ENCODE measurements around the gene MED10.
"Not testable (repeated sequence)": the region's sequence is repeated elsewhere in the genome, so short reads cannot be mapped to it uniquely, and the experiment has no call there.

The MED10 gene

GRCh38 chr5:6372251-6373080 is 5.9 kb downstream of the MED10 start:
- DNase-seq, result no peak

GRCh38 chr5:6371079-6371810 is 7.1 kb downstream of the MED10 start:
- DNase-seq, result no peak

GRCh38 chr5:6370580-6370979 is 7.8 kb downstream of the MED10 start:
- no peak for DNase-seq

DNA sequence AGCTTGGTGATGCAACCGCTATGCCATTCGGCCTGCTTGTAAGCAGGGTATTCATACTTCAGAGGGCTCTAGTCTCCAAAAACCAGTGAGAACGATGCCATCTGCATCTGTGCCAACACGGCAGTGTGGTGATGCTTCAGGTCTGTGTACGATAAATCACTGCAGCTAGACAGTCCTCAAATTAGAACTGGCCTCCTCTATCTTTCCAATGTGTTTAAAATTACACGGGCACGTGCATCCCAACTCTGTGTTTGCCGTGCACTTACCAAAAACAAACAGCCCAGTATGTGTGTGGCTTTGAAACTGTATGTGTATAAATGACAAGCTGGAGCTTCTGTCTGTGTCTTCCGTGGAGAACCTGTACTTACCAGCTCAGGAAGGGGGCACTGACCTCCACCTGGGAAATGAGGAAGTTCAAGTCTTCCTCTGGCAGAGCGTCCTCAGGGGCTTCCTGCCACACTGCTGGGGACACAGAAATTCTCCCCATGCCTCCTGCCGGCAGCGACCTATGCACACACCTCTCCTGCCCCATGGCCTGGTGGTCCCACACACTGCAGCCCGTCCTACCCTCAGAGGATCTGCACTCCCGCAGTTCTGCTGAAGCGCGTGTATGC is 12.3 kb downstream of the MED10 start:
- no peak for DNase-seq

GRCh38 chr5:6365142-6365976 is 13.0 kb downstream of the MED10 start:
- DNase-seq, result no peak

- DNase-seq, result not testable (repeated sequence)
Measured at GRCh38 chr5:6363454-6364011, 14.8 kb downstream of the MED10 start.

- no peak for DNase-seq
Measured at GRCh38 chr5:6362846-6363245, 15.5 kb downstream of the MED10 start.

DNA sequence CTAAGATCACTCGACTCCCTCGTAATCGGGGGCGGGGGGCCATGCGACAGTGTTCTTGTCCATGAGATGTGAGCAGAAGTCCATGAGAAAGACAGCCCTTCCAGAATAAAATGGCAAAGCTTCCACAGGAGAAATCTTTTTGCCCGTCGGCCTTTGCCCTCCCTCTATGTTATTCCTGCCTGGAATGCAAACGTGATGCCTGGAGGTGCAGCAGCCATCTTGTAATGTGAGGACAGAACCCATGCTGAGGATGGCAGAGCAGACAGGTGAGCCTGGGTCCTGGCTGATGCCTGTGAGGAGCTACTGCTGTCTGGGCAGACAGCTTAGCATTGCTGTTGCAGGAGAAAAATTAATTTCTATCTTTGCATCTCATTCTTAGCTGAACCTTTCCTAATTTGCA is 17.2 kb downstream of the MED10 start:
- no peak for DNase-seq

DNA sequence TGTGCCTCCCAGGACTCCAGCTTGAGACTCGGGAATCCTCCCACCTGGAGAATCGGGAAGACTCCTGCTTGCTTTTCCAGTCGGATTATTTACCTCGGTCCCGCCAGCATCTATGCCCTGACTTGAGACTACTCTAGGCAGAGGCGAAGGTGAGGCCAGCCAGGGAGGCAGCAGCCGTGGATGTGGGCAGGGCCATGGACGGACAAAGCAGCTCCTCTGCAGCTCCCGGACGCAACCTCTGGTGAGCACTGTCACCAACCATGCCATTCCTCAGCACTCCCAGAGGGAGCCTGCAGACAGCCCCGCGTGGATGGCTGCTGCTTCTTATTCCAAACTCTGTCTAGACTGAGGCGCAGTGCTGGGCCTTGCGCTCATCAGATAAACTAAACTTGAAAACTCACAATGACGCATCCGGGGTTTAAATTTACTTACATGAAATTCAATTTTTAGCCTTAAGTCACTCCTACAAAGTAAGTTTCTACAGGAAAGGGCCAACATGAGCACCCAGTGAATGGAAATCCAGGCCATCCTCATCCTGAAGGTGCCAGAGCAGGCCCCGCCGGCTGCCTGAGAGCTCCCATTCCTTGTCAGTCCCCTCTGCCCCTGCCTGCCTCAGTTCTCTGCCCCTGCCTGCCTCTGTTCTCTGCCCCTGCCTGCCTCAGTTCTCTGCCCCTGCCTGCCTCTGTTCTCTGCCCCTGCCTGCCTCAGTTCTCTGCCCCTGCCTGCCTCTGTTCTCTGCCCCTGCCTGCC is 17.8 kb downstream of the MED10 start:
- DNase-seq, result no peak

DNA sequence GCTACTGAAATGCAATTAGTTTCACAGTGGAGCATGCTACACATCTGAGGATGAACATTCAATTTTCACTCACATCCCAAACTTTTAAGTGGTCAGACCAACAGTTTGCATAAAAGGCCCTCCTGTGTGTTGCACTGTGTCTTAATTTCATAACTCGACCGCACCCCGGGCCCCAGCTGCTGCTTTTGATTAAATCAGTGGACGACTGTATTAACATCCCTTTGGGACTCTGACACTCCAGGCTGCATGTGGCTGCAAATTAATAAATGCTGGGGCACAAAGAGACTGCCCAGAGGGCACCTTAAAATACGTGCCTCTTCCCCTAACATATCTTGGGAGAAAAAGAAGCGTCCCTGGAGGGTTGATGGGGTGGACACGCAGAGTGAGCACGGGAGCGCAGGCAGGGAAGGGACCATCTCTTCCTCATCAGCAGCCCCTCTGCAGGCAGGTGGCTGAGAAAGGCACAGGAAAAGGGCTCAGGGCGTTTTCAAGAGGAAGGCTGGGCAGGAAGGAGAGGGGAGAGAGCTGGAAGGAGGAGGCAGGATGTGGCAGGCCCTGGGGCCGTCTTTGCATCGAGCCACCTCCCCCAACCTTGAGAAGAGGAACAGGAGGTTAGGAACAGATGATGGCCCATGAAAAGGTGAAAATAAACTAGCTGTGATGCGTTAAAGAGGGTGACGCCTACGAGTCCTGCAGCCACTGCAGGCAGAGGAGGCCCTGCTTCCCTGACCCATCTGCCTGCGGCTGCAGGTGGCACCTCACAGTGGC is 18.6 kb downstream of the MED10 start:
- DNase-seq, result no peak

GRCh38 chr5:6358434-6358820 is 19.9 kb downstream of the MED10 start:
- no peak for DNase-seq

GRCh38 chr5:6357817-6358433 is 20.4 kb downstream of the MED10 start:
- DNase-seq, result not testable (repeated sequence)

- no peak for DNase-seq
Measured at GRCh38 chr5:6356578-6357164, 21.7 kb downstream of the MED10 start.

DNA sequence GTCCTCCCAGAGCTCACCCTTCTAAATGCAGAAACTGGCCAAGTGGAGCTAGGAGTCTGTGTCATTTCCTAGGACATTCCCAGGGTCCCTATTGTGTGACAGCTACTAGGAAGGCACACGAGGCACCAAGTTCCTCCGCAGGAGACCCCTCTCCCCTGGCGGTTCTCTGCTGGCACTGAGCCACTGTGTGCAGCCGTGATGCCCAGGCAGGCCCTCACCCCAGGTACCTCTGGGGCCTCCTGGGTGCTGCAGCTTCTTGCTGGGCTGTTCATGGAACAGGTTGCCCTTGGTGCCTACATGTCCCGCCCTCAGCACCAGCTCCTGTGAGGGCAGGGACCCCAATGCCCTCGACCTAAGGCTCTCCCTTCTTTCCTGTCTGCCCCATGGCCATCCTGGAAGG is 23.1 kb downstream of the MED10 start:
- DNase-seq, result no peak

GRCh38 chr5:6354848-6355247 is 23.5 kb downstream of the MED10 start:
- no peak for DNase-seq

GRCh38 chr5:6353602-6354302 is 24.6 kb downstream of the MED10 start:
- DNase-seq, result no peak

DNA sequence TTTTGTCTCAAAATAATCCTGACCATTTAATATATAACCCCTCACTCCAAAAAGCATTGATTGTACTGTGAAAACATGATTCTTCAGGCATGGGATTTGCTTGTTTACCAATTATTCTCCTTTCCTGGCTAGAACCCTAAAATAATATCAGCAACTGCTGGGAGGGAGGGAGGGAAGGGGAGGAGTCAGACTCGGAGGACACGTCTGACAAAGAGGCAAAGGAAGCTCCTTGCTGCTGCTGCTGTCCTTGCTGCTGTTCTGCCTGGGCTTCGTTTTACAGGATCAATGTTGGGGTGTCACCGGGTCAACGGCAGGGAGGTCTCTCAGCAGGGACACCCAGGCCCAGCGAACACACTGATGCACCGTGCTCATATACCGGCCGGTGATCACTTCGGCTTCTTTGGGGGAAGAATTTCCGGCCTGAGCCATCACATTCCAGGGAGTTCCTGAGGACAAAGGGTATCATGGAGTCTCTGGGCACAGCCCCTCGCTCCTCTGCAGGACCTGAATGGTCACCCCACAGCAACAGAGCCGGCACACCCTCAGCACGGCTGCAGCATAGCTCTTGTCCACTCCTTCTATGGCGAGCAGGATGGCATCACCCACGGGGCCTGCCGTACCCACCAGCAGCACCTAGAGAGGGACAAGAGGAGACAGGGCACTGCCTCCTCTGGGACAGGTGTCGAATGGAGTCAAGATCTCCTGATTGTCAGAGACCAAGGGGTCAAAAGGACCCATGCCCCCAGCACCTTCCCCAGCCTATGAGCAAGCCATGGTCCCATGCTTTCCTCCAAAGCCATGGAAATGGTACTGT is 27.9 kb downstream of the MED10 start:
- no peak for DNase-seq

GRCh38 chr5:6349387-6349786 is 29.0 kb downstream of the MED10 start:
- no peak for DNase-seq

Data from fibroblast of skin of scalp (primary cell).